ENCODE results near the gene FARSA. TPM values are rescaled to one million over a fixed set of nuclear protein-coding genes. Genes with fewer than 3 reads are reported as not detected.

FARSA gene
- total RNA-seq, 6 experiments from 2014 or later = 22.9 to 46.2 (median 29.0) TPM

DNA sequence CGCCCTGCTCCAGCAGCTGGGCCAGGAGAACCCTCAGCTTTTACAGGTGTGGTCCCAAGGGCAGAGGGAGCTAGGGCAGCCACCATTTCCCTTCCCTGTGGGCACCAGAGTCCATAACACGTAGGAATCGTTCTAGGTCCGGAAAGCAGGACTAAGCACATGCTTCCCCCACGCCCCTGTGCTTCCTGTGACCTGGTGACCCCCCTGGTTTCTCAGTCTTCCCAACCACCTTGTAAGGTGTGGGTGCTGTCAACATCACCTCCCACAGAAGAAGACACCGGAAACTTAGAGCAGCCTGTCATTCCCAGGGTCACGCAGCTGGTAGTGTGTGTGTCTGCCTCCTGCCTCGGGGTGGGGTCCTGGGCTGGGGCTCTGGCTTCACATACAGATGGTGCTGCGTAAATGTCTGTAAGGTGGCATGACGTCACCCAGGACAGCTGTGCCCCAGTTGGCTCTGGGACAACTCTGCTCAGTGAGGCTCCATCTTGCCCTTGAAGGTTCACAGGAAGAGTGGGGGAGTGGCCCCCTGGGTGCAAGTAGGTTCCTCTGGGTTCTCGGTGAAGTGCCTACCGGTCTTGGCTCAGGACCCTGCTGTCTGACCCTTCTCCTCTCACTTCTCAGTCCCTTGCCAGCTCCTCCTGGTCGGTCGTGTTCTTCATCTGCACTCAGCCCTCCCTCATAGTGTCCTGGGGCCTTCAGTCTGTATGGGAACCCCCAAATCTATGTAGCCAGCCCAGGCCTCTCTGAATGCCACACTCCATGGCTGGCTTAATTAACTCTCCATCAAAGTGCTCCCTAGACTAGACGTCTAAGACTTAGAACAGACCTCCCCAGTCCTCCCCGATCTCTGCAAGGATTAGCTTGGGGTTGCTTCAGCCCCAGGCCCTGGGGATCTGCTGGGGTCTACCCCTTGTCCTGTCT, 16.1 kb upstream of the FARSA start:
- 83% methylated on average over 2 of the region's 16 CpGs for WGBS (ENCODE audit: insufficient coverage, low coverage, low lambda C conversion rate, missing lambda C conversion rate)
- peaks cover 0 to 62% (median 29%) of the 10 kb centered on the region in 4 donors for H3K36me3 ChIP-seq
- DNase-seq = no peak
- peaks cover 0 to 12% (median 6%) of the 10 kb centered on the region in 4 donors for H3K4me1 ChIP-seq
- TF ChIP-seq, protein P1, sequence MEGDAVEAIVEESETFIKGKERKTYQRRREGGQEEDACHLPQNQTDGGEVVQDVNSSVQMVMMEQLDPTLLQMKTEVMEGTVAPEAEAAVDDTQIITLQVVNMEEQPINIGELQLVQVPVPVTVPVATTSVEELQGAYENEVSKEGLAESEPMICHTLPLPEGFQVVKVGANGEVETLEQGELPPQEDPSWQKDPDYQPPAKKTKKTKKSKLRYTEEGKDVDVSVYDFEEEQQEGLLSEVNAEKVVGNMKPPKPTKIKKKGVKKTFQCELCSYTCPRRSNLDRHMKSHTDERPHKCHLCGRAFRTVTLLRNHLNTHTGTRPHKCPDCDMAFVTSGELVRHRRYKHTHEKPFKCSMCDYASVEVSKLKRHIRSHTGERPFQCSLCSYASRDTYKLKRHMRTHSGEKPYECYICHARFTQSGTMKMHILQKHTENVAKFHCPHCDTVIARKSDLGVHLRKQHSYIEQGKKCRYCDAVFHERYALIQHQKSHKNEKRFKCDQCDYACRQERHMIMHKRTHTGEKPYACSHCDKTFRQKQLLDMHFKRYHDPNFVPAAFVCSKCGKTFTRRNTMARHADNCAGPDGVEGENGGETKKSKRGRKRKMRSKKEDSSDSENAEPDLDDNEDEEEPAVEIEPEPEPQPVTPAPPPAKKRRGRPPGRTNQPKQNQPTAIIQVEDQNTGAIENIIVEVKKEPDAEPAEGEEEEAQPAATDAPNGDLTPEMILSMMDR (IDR thresholded peaks at IDR 0.05) = no peak
- no peak for TF ChIP-seq POLR2A (IDR thresholded peaks at IDR 0.05)
- H3K27me3 ChIP-seq = no peaks in the 10 kb centered on the region
- H3K27ac ChIP-seq = no peak overlapping the region
- no peaks in the 10 kb centered on the region for H3K9me3 ChIP-seq
- no peak for ATAC-seq
- no peak overlapping the region for H3K4me3 ChIP-seq
- intact Hi-C loops (cut with DNase I) = no loop called here

DNA sequence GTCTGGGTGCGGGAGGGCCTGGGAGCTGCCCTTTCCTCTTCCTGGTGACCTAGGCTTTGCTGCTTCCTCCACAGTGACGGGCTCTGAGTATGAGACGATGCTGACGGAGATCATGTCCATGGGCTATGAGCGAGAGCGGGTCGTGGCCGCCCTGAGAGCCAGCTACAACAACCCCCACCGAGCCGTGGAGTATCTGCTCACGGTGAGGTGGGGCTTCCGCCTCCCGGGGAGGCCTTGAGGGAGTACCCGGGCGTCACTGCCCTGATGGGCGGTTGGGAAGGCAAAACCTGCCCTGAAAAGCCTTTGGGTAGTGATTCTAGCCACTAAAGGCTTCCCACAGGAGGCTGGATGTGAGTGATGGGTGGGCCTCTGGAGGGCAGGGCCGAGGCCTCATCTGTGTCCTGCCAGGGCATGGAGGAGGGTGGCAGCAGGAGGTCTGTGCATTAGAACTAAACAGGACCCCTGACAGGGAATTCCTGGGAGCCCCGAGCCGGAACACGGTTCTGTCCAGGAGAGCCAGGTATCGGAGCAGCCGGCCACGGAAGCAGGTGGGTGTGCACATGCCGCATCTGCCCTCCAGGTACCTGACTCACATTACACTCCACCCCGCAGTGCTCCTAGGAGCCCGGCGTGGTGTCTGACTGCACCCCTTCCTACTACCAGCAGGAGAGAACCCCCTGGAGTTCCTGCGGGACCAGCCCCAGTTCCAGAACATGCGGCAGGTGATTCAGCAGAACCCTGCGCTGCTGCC, 15.3 kb upstream of the FARSA start:
- TF ChIP-seq, protein P1 (IDR thresholded peaks at IDR 0.05) = no peak
- no peak for TF ChIP-seq POLR2A (IDR thresholded peaks at IDR 0.05)
- intact Hi-C loops (cut with DNase I) = no loop called here
- peaks cover 0 to 63% (median 36%) of the 10 kb centered on the region in 4 donors for H3K36me3 ChIP-seq

DNA sequence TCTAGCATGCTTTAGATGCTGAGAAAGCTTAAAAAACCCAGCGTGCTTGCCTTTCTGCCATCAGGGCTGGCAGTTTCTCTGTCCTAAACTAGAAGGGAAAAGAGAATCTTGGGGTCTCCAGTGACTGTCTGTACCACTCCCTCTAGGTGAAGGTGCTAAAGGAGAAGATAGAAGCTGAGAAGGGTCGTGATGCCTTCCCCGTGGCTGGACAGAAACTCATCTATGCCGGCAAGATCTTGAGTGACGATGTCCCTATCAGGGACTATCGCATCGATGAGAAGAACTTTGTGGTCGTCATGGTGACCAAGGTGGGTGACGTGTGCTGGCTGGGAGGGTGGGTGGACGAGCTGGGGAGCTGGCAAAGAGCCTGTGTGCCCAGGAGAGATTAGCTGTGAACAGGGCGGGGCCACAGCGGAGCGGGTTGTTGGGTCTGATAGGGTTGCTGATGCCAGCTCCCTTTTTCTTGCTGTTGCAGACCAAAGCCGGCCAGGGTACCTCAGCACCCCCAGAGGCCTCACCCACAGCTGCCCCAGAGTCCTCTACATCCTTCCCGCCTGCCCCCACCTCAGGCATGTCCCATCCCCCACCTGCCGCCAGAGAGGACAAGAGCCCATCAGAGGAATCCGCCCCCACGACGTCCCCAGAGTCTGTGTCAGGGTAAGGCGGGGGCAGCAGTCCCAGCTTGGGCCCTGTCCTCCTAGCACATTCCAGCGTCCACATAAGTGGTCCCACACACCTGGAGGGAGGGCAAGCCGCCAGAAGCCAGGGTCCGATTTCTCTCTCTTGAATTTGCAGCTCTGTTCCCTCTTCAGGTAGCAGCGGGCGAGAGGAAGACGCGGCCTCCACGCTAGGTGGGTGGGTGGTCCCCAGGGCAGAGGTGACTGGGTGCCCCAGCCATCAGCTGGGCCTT, 14.4 kb upstream of the FARSA start:
- TF ChIP-seq, protein P1 (IDR thresholded peaks at IDR 0.05) = no peak
- no peak for TF ChIP-seq POLR2A (IDR thresholded peaks at IDR 0.05)
- Histone ChIP-seq H3K27me3 (no peaks in the 10 kb centered on the region), H3K4me3 (no peak overlapping the region), H3K27ac (no peak overlapping the region), H3K4me1 (peaks cover 0 to 14% (median 6%) of the 10 kb centered on the region in 4 donors), H3K9me3 (no peaks in the 10 kb centered on the region), H3K36me3 (peaks cover 0 to 65% (median 41%) of the 10 kb centered on the region in 4 donors)
- WGBS (ENCODE audit: insufficient coverage, low coverage, low lambda C conversion rate, missing lambda C conversion rate) = 92% methylated on average over 16 of the region's 28 CpGs
- intact Hi-C loops (cut with DNase I) = no loop called here
- ATAC-seq (no peak), DNase-seq (peak in 2 of 3 donors; percentile 53 to 60)

More for the DNA sequence above, 15.3 kb upstream of the FARSA start:
- ATAC-seq = no peak
- no peak overlapping the region for H3K4me3 ChIP-seq
- DNase-seq = peak in 1 of 3 donors; percentile 53
- no peak overlapping the region for H3K27ac ChIP-seq
- no peaks in the 10 kb centered on the region for H3K9me3 ChIP-seq
- 92% methylated on average over 5 of the region's 30 CpGs for WGBS (ENCODE audit: insufficient coverage, low coverage, low lambda C conversion rate, missing lambda C conversion rate)
- H3K27me3 ChIP-seq = no peaks in the 10 kb centered on the region
- H3K4me1 ChIP-seq = peaks cover 0 to 12% (median 6%) of the 10 kb centered on the region in 4 donors
